Calu3 (cell line): Measurements from ENCODE around the gene LIX1L. TPM values are rescaled to one million over a fixed set of nuclear protein-coding genes. Genes with fewer than 3 reads are reported as not detected.

Source experiments
- BruUV-seq: library from RNA; stranded (reverse); fragments of 400-500 nt; replicated peaks from 2 replicates; lab custom pipeline; 2021; lab: Mats Ljungman, UMichigan
- CTCF ChIA-PET: fragments of 300-600 bp; sonication (Branson Sonifier 250); formaldehyde crosslinking; loops from one replicate; lab custom pipeline; 2022; ENCODE audit warnings: antibody characterized with exemption; lab: Charles Lee
- DNase-seq: peaks from one replicate; pipeline ENCODE4 v3.0.0; 2022
- H3K27ac Mint-ChIP-seq: one replicate; pipeline ENCODE4 v1.8.0; 2022; ENCODE audit warnings: mixed read lengths; ENCODE audit not compliant: unreplicated experiment
- H3K27me3 Mint-ChIP-seq: one replicate; pipeline ENCODE4 v1.8.0; 2022; ENCODE audit warnings: mixed read lengths; ENCODE audit not compliant: unreplicated experiment
- H3K36me3 Mint-ChIP-seq: one replicate; pipeline ENCODE4 v1.8.0; 2022; ENCODE audit warnings: mild to moderate bottlenecking, moderate library complexity, mixed read lengths; ENCODE audit not compliant: insufficient read depth, unreplicated experiment
- H3K4me1 Mint-ChIP-seq: one replicate; pipeline ENCODE4 v1.8.0; 2022; ENCODE audit warnings: mild to moderate bottlenecking, low read depth, mixed read lengths; ENCODE audit not compliant: unreplicated experiment
- H3K4me3 Mint-ChIP-seq: one replicate; pipeline ENCODE4 v1.8.0; 2022; ENCODE audit warnings: mild to moderate bottlenecking, low read depth, moderate library complexity, mixed read lengths; ENCODE audit not compliant: unreplicated experiment
- H3K9me3 Mint-ChIP-seq: one replicate; pipeline ENCODE4 v1.8.0; 2022; ENCODE audit warnings: low read depth, mixed read lengths; ENCODE audit not compliant: unreplicated experiment
- intact Hi-C: fragments of 100-400 bp; cut with micrococcal nuclease; formaldehyde crosslinking; loops from one replicate; pipeline ENCODE4 v1.10.0; 2022; ENCODE audit not compliant: unreplicated experiment
- total RNA-seq: library from RNA; stranded (reverse); gene quantifications from 2 replicates; pipeline ENCODE4 v1.2.3, GENCODE V29; 2022
- TF ChIP-seq, protein P1 (sequence below): fragments of 200-600 bp; IDR thresholded peaks from one replicate; pipeline ENCODE4 v1.8.0; 2022; ENCODE audit warnings: antibody characterized with exemption; ENCODE audit not compliant: unreplicated experiment

Gene LIX1L
- total RNA-seq, 1 experiment from 2014 or later = 7.2 TPM

DNA sequence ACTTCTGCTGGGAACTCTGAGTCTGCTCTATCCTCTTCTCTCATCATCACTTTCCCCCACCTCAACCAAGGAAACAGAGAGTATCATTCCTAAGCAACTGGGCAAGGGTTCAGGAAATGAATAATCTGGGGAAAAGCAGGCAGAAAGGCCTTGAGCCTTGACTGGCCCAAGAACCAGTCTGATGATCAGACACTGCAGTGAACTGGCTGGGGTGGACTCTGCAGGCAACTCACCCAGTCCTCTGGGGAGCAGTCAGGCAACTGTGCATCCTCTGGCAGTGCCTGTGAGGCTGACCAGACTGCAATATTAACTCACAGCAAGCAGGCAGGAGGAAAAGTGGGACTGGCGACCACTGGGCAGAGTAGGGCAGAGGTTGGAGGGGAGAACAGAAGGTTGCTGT, 73.1 kb downstream of the LIX1L start:
- Mint-ChIP-seq H3K4me3 (peak overlapping the region; percentile 43), H3K9me3 (no peaks in the 10 kb centered on the region), H3K27me3 (peaks cover 20% of the 10 kb centered on the region), H3K27ac (no peak overlapping the region), H3K36me3 (peaks cover 17% of the 10 kb centered on the region), H3K4me1 (peaks cover 50% of the 10 kb centered on the region)
- BruUV-seq = no TSS peak
- TF ChIP-seq, protein P1, sequence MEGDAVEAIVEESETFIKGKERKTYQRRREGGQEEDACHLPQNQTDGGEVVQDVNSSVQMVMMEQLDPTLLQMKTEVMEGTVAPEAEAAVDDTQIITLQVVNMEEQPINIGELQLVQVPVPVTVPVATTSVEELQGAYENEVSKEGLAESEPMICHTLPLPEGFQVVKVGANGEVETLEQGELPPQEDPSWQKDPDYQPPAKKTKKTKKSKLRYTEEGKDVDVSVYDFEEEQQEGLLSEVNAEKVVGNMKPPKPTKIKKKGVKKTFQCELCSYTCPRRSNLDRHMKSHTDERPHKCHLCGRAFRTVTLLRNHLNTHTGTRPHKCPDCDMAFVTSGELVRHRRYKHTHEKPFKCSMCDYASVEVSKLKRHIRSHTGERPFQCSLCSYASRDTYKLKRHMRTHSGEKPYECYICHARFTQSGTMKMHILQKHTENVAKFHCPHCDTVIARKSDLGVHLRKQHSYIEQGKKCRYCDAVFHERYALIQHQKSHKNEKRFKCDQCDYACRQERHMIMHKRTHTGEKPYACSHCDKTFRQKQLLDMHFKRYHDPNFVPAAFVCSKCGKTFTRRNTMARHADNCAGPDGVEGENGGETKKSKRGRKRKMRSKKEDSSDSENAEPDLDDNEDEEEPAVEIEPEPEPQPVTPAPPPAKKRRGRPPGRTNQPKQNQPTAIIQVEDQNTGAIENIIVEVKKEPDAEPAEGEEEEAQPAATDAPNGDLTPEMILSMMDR = no peak
- CTCF ChIA-PET = no interaction called here
- intact Hi-C loops = no loop called here
- no peak for DNase-seq

Other genes starting within 250 kb of the LIX1L start
- not detected in 2 replicates for gene CD160, start 238.5 kb downstream of the LIX1L start, total RNA-seq
- 9.5 and 9.9 TPM in 2 replicates for gene RNF115, start 133.9 kb downstream of the LIX1L start, total RNA-seq
- 29.3 and 33.0 TPM in 2 replicates for gene POLR3C, start 133.8 kb downstream of the LIX1L start, total RNA-seq
- 2.8 and 4.0 TPM in 2 replicates for gene NUDT17, start 112.4 kb downstream of the LIX1L start, total RNA-seq
- 38.3 and 40.1 TPM in 2 replicates for gene PIAS3, start 98.9 kb downstream of the LIX1L start, total RNA-seq
- gene ANKRD35, start 72.2 kb downstream of the LIX1L start, total RNA-seq = 0.22 TPM in 1 of 2 replicates, not detected in the other
- gene ITGA10, start 48.0 kb downstream of the LIX1L start, total RNA-seq = 0.34 and 0.68 TPM in 2 replicates
- gene PEX11B, start 39.3 kb downstream of the LIX1L start, total RNA-seq = 27.1 and 27.3 TPM in 2 replicates
- 167 and 177 TPM in 2 replicates for gene RBM8A, start 30.5 kb downstream of the LIX1L start, total RNA-seq
- gene ANKRD34A, start 6.6 kb upstream of the LIX1L start, total RNA-seq = 0.19 and 0.27 TPM in 2 replicates
- gene POLR3GL, start 6.7 kb upstream of the LIX1L start, total RNA-seq = 9.9 and 11.5 TPM in 2 replicates
- gene TXNIP, start 38.6 kb upstream of the LIX1L start, total RNA-seq = 18.5 and 27.3 TPM in 2 replicates
- gene HJV, start 63.7 kb upstream of the LIX1L start, total RNA-seq = not detected in 2 replicates
- 3.1 and 3.3 TPM in 2 replicates for gene NBPF10, start 186.8 kb upstream of the LIX1L start, total RNA-seq